HL-60 (cell line): Measurements from ENCODE around the gene IL10RA.

Experiments used
- DNase-seq, 2 experiments: peaks; one replicate each; pipeline ENCODE4 v3.0.0-alpha.2; 2010 to 2020; ENCODE audit warnings: low read depth in 1 of 2, low spot score in 1 of 2
- H3K27ac ChIP-seq: fragments of 250-450 bp; sonication (Bioruptor Pico); replicated peaks from 2 replicates; pipeline ENCODE4 v1.5.1; 2020; ENCODE audit warnings: mild to moderate bottlenecking, moderate library complexity
- H3K27me3 ChIP-seq: fragments of 250-450 bp; sonication (Bioruptor Pico); 2 replicates; pipeline ENCODE4 v1.5.1; 2021; ENCODE audit warnings: mild to moderate bottlenecking, moderate library complexity; ENCODE audit not compliant: insufficient read depth, poor library complexity, severe bottlenecking
- H3K4me3 ChIP-seq: replicated peaks from 2 replicates; pipeline ENCODE4 v1.5.1; 2011; ENCODE audit warnings: mild to moderate bottlenecking, control low read depth, low read length; ENCODE audit not compliant: insufficient read depth
- CTCF ChIP-seq: IDR thresholded peaks from one replicate; pipeline ENCODE4 v1.5.1; 2011; ENCODE audit warnings: low read length, control low read depth, inconsistent platforms; ENCODE audit not compliant: insufficient read depth
- GABPA ChIP-seq: IDR thresholded peaks from 2 replicates; pipeline ENCODE4 v1.6.1; 2012; ENCODE audit warnings: low read depth
- POLR2AphosphoS5 ChIP-seq: IDR thresholded peaks from 2 replicates; pipeline ENCODE4 v1.6.1; 2012; ENCODE audit warnings: low read depth
- REST ChIP-seq: IDR thresholded peaks from 2 replicates; pipeline ENCODE4 v1.6.1; 2012; ENCODE audit warnings: low read depth; ENCODE audit not compliant: insufficient replicate concordance
- SPI1 ChIP-seq: IDR thresholded peaks from 2 replicates; pipeline ENCODE4 v1.6.1; 2012; ENCODE audit warnings: low read depth, mild to moderate bottlenecking, borderline replicate concordance

The IL10RA gene

GRCh38 chr11:118048472-118049370, 62.5 kb downstream of the IL10RA start:
- Histone ChIP-seq H3K27me3 (no peaks in the 10 kb centered on the region), H3K27ac (no peak overlapping the region), H3K4me3 (no peak overlapping the region)
- TF ChIP-seq CTCF (no peak), SPI1 (no peak), GABPA (no peak), REST (no peak), POLR2AphosphoS5 (no peak)
- DNase-seq: no peak

GRCh38 chr11:118049771-118050170, 63.6 kb downstream of the IL10RA start:
- DNase-seq: no peak
- no peak for TF ChIP-seq REST
- no peak for TF ChIP-seq GABPA
- no peak for TF ChIP-seq SPI1
- no peak for TF ChIP-seq POLR2AphosphoS5
- no peak for TF ChIP-seq CTCF
- Histone ChIP-seq H3K27me3 (no peaks in the 10 kb centered on the region), H3K27ac (no peak overlapping the region), H3K4me3 (no peak overlapping the region)

GRCh38 chr11:118050208-118050891, 64.2 kb downstream of the IL10RA start:
- TF ChIP-seq REST (no peak), SPI1 (no peak), CTCF (no peak), POLR2AphosphoS5 (no peak), GABPA (no peak)
- no peak for DNase-seq
- Histone ChIP-seq H3K27me3 (no peaks in the 10 kb centered on the region), H3K4me3 (no peak overlapping the region), H3K27ac (no peak overlapping the region)
